ENCODE results near the gene MGLL.

Gene MGLL

GRCh38 chr3:127758013-127758412 lies 64.3 kb downstream of the MGLL start:
- DNase-seq (ENCODE audit: low read depth in 2 of 2) = no peak

DNA sequence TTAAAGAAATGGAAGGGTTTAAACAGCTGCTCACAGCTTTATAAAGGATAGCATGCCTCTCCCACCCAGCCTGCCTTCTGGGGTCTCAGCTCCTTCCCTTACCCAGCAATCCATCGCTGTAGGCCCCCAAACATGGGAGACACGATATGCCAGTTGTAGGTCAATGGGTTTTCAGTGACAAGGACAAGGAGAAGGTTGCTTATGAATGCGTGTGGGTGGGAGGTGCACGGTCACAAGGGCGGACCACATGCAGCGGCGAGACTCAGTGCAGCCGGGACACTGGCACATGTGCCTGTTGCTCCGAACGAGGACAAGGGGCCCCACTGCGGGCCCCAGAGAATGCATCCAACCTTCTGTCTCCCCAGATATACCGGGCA lies 67.0 kb downstream of the MGLL start:
- no peak for DNase-seq (ENCODE audit: low read depth in 2 of 2)

- no peak for DNase-seq (ENCODE audit: low read depth in 2 of 2)
Measured at GRCh38 chr3:127754411-127755304, 67.7 kb downstream of the MGLL start.

- no peak for DNase-seq (ENCODE audit: low read depth in 2 of 2)
Measured at GRCh38 chr3:127753898-127754410, 68.4 kb downstream of the MGLL start.

GRCh38 chr3:127753338-127753737 lies 69.0 kb downstream of the MGLL start:
- DNase-seq (ENCODE audit: low read depth in 2 of 2) = no peak

- DNase-seq (ENCODE audit: low read depth in 2 of 2) = no peak
Measured at GRCh38 chr3:127751782-127752181, 70.5 kb downstream of the MGLL start.

DNA sequence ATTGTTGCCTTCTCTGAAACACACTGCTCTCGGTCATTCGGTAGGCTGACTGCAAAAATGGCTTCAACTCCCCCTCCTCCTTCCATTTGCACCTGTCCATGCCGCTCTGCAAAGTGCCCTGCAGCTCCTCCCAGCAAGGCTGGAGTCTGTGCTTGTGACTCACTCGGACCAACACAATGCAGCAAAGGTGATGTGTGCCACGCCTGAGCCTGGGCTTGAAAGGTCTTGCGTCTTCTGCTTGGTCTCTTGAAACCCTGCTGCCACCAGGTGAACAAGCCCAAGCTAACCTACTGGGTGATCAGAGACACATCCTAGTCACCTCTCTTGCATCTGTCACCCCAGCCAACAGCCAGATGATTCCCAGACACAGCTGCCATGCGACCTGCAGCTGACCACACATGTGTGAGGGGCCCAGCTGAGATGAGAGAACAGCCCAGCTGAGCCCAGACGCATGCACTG lies 71.1 kb downstream of the MGLL start:
- no peak for DNase-seq (ENCODE audit: low read depth in 2 of 2)

DNA sequence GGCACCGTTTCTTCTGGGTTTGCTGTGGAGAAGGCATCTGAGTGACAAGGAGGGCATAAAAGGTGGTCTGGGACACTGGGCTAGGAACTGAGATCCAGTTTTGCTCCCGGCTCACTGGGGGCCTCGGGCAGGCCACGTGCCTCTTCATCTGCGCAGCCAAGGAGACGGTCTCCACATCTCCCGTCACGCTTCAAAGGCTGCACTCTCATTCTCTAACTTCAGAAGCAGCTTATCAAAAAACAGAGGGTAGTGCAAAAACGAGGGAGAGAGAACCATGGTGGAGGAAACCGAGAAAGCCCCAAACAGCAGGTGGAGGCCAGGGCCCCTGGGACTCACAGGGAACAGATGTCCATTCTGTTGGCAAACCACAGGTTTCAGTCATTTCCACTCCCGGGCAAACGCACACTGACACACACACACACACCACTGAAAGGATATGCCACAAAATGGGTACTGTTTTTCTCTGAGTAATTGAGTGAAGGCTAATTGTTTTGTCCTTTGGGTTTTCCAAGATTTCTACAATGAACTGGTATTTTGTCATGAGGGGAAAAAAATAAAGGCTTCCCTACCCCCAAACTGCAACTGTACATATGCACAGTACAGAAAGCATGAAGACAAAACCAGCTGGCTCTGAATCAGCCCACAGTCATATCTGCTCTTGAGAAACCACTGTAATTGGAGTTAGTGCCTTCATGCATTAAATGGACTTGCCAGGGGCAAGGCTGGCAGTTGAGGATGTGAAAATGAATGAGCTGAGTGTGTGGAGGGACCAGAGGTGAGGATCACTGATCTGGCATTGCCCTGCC lies 71.9 kb downstream of the MGLL start:
- peak; percentile 54 to 56 for DNase-seq (ENCODE audit: low read depth in 2 of 2)

DNA sequence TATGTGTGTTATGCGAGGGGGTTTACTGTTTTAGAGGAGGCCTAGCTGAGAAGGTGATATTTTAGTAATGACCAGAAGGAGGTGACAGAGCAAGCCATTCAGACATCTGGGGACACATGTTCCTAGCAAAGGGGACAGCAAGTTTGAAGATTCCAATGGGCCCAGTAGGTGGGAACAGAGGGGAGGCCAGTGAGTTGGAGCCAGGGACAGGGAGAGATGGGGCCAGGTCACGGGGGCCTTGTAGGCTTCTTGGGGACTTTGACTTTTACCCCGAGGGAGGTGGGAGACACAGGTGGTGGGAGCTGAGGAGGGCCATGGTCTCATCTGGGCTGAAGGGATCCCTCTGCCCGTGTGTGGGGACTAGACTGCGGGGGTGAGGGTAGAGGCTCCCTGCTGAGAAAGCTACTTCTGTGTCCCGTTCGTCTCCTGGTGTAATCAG lies 72.5 kb downstream of the MGLL start:
- DNase-seq (ENCODE audit: low read depth in 2 of 2) = no peak

DNA sequence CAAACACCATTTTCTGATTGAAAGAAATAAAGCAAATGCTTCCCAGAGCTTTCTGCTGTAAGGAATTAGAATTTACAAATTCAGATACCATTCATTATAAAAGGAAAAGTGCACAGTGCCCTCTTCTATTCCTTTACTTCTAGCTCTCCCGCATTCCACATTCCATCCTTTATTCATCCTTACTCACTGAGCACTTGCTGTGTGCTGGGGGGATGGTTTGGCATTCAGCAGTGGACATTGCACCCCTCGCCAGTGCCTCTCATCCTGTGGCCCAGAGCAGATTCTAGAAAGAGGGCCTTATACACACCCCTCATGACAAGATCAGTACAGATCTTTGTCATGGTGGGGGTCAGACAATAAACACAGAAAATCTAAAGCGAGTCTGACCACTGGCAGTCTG lies 73.0 kb downstream of the MGLL start:
- no peak for DNase-seq (ENCODE audit: low read depth in 2 of 2)

DNA sequence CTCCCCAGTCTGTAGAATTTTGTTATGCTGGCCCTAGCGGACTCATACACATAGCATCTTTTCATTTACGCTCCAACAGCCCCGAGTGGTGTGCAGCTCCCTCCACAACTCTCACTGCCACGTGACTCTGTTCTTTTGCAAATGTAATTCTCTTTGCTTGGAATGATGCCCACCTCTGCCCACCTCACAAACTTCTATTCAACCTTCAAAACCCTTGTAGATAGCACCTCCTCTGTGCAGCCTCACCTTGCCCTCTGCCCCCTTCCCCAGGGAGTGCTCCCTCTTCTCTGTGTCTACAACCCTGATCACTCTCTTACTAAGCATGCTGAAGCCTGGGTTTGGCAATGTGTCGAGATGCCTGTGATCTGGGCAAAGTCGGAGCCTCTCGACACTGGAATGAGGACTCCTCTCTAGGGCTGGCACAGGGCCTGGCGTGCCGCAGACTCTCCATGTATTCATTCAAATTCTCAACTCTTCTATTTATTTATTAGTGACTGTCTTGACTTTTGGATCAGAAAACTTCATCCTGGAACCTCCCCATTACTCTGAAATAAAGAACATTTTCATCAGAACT lies 73.5 kb downstream of the MGLL start:
- DNase-seq (ENCODE audit: low read depth in 2 of 2) = no peak

GRCh38 chr3:127747751-127748521 lies 74.4 kb downstream of the MGLL start:
- DNase-seq (ENCODE audit: low read depth in 2 of 2) = peak; percentile 66 to 68

GRCh38 chr3:127747066-127747465 lies 75.2 kb downstream of the MGLL start:
- no peak for DNase-seq (ENCODE audit: low read depth in 2 of 2)

GRCh38 chr3:127746400-127747057 lies 75.8 kb downstream of the MGLL start:
- DNase-seq (ENCODE audit: low read depth in 2 of 2) = no peak

GRCh38 chr3:127745656-127746399 lies 76.5 kb downstream of the MGLL start:
- no peak for DNase-seq (ENCODE audit: low read depth in 2 of 2)

DNA sequence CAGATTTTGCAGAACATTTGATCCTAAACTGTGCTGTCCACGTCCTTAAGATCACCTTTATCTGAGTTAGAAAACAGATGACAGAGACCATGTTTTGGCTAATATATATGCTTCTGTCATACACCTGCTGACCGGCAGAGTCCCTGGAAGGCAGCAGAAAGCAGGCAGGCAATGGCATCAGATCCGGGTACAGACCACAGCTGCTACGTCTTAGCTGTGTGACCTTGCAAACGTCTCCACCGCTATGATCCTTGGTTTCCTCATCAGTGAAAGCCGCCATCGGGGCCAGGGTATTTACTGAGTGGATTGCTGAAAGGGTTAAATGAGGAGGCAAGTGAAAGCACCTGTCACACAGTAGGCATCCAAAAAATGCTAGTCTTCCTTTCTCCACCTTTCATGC lies 77.4 kb downstream of the MGLL start:
- no peak for DNase-seq (ENCODE audit: low read depth in 2 of 2)

DNA sequence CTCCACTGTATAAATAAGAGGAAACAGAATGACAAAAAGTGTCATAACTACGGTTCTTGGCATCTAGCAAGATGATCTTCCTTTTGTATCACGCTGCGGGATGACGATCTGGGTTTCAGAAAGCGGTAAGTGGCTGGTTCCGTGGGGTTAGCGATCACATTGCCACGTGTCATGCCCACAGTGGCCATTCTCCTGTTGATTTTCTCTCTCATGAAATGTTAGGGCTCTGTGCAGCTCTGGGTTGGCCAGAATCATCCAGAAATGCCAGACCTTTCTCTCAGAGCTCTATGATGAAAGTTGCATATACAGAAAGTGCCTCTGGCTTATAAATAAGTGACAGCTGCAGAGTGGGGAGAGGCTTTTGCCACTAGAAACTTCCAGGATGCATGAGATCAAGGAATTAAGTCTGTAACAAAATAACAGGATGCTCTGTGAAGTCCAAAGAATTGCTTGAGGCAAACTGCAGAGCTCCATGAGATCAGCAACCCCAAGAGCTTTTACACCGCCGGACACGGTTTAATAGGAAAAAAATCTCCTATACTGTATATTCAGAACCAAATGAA lies 78.0 kb downstream of the MGLL start:
- no peak for DNase-seq (ENCODE audit: low read depth in 2 of 2)

GRCh38 chr3:127743351-127744252 lies 78.7 kb downstream of the MGLL start:
- no peak for DNase-seq (ENCODE audit: low read depth in 2 of 2)

DNA sequence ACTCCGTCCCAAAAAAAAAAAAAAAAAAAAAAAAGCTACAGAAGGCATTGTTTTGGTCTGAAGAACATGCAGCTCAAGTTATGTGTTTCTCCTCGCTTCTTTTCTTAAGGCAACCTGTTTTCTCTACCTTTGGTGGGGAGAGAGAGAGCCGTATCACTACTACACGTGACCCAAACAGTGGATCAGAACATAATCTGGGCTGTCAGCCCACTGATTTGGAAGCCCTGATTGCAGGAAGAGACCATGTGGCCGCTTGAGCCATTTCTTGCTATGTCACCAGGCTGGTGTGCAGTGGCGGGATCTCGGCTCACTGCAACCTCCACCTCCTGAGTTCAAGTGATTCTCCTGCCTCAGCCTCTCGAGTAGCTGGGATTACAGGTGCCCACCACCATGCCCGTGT lies 79.7 kb downstream of the MGLL start:
- no peak for DNase-seq (ENCODE audit: low read depth in 2 of 2)
